CD4-positive, alpha-beta T cell treated with Interleukin-10 for 1 hour (primary cell): Measurements from ENCODE around the gene KHSRP.

Source experiments
- DNase-seq: peaks from one replicate; pipeline ENCODE4 v3.0.0-alpha.2; 2020

The KHSRP gene

GRCh38 chr19:6384381-6384780, 40.2 kb downstream of the KHSRP start:
- no peak for DNase-seq

DNA sequence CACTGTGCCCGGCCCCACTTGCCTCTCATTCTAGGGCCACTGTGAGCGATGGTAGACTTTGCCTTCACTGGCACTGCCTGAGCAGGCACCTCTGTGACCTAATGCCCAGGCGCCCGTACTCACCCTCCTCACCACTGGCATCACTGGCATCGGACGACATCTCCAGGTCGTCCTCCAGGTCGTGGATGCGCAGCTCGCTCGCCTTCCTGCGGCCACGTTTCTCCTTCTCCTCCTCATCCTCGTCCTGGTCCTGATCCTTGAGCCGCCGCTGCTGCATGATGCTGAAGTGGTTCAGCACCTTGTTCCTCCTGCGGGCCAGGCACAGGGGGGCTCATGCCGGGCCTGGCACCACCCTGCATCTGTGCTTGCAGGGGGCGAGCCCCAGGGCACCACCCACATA, 41.4 kb downstream of the KHSRP start:
- DNase-seq, result no peak

- DNase-seq, result no peak
Observed at GRCh38 chr19:6381030-6381750, 43.4 kb downstream of the KHSRP start.

DNA sequence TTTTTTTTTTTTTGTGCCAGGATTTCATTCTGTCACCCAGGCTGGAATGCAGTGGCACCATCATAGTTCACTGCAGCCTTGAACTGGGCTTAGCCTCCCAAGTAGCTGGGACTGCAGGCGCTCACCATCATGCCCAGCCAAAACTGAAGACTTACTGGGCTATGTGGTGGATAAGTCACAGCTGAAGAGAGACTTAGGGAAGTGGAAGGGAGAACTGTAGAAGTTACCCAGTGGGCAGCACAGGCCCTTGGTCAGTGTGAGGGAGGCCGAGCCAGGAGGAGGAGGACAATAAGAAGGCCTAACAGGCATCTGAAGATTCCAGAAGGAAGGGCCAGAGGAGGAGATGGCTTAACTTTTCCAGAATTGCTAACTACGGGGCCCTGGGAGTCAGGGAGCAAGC, 44.9 kb downstream of the KHSRP start:
- DNase-seq, result no peak

DNA sequence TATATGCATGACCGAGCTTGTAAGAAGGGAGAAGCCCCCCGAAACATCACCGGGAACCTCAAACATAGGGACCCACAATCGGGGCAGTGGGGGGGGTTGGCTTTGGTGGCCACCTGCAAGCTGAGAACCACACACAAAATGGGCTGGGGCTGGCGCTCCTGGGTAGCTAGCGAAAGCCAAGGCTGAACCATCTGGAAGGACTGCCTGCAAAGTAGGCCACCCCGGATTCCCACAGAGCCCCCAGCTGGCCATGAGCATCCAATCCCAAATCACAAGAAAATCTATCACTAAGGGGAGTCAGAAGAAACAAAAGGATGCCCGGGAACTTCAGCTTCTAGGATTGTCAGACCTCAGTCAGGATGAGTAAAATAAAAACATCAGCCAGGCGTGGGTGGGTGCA, 46.1 kb downstream of the KHSRP start:
- DNase-seq, result no peak

- DNase-seq, result no peak
Observed at GRCh38 chr19:6378041-6378440, 46.6 kb downstream of the KHSRP start.

DNA sequence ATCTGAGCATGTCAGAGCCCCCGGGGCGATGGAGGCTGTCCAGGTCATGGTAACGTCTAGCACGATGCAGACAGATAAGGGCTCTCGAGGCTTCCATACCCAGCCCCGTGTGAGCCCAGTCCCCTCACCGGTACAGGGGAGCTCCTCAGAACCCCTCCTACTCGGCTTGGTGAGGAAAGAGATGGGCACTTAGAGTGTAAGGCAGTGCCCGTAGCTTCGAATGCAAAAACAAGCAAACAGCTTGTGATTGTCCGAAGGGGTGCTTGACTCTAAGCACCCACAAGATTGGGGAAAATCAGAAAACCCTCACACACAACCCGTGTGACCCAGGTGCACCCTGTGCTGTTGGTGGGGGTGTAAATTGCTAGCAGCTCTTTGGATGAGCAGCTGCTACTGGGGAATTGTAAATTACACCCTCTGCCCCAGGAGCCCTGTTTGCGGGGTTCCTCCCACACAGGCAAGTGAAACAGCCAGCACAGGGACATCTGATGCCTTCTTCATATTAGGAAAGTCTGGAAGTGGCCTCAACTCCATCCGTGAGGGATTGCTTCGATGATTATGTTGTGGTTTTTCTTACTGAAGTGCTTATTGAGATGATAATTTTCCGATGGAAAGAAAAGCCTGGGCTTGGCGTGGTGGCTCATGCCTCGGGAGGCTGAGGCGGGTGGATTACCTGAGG, 48.0 kb downstream of the KHSRP start:
- DNase-seq, result no peak

DNA sequence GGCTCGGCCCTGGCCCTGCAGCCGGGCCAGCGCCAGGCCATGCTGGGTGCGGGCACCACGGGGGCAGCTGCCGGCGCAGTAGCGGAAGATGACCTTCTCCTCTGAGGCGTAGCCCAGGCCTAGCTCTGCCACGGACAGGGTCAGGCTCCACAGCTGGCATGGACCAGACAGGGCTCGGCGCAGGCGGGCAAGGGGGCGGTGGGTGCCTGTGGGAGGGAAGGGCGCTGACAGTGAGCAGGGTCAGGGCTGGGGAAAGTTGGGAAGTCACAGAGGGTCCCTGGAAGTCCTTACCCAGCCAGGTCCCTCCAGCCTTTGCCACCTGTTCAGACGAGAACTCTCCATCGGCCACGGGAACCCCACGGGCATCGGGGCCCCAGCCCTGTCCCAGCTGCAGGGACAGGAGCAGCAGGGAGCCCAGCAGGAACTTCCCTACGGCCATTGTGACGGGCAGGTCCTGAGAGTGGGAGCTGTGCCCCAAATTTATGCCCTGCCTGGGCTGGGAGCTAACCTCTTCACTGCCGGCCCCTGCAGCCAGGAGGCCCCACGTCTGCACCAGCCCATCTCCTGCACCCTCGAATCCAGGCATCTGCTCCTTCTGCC, 49.1 kb downstream of the KHSRP start, which contains the start of gene PSPN:
Gene PSPN (minus strand): TSS at position 523 of the 600 bp plus-strand sequence. CDS start 84 bp downstream, at position 439.
- no peak for DNase-seq

- DNase-seq, result no peak
Observed at GRCh38 chr19:6374711-6375410, 49.8 kb downstream of the KHSRP start.

DNA sequence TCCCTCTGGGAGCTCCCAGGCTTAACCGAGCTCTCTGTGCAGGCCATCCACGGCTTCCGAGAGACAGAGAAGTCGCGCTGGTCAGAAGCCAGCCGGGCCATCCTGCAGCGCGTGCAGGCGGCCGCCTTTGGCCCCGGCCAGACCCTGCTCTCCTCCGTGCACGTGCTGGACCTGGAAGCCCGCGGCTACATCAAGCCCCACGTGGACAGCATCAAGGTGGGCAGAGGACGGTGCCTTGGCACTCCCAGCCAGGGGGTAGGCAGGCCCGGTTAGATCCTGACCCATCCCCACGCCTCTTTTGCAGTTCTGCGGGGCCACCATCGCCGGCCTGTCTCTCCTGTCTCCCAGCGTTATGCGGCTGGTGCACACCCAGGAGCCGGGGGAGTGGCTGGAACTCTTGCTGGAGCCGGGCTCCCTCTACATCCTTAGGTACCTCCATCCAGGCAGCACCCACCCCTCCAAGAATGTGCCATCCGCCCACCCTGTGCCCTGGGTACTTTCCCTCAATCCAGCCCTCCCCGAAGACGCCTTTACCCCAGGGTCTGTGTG, 50.4 kb downstream of the KHSRP start:
- DNase-seq, result no peak

DNA sequence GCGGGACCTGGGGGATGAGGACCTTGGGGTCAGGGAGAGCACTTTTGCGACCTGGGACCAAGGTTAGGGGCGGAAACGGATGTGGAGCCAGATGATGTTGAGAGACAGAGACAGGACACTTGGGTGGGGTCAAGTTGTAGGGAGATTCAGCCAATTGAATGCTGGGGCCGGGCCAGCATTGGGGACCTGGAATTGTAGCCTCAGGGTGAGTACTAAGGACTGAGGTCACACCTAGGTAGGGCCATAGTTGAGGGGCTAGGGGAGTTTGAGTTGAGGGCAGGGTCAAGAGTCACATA, 50.9 kb downstream of the KHSRP start:
- DNase-seq, result no peak

- peak; percentile 98 for DNase-seq
Observed at GRCh38 chr19:6373096-6373812, 51.4 kb downstream of the KHSRP start.

DNA sequence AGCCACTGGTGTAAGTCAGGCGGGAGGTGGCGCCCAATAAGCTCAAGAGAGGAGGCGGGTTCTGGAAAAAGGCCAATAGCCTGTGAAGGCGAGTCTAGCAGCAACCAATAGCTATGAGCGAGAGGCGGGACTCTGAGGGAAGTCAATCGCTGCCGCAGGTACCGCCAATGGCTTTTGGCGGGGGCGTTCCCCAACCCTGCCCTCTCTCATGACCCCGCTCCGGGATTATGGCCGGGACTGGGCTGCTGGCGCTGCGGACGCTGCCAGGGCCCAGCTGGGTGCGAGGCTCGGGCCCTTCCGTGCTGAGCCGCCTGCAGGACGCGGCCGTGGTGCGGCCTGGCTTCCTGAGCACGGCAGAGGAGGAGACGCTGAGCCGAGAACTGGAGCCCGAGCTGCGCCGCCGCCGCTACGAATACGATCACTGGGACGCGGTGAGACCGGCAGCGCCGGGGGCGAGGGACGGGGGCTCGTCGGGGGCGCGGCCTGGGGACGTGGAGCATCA, 52.0 kb downstream of the KHSRP start, which contains the start of gene ALKBH7:
Gene ALKBH7 (plus strand): TSS at position 201 of the 502 bp plus-strand sequence. CDS start 27 bp downstream, at position 228.
- DNase-seq, result peak; percentile 99

DNA sequence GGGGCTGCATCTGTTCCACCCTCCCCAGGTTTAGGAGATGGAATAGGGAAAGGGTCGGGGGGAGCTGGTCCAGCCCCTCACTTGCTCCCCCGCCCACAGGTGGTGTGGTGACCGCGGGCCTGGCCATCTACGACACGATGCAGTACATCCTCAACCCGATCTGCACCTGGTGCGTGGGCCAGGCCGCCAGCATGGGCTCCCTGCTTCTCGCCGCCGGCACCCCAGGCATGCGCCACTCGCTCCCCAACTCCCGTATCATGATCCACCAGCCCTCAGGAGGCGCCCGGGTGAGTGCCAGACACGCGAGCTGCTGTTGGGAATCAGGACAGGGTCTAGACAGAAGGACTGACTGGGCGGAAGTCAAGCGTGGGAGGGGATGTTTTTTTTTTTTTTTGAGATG, 60.3 kb downstream of the KHSRP start:
- DNase-seq, result no peak
